NCI-H345 treated with DMSO at 0.1 percent for 48 hours (cell line): Measurements from ENCODE around the gene GSTA1.
"Not testable (repeated sequence)": the region's sequence is repeated elsewhere in the genome, so short reads cannot be mapped to it uniquely, and the experiment has no call there.

Source experiments
- DNase-seq: peaks from one replicate; lab custom pipeline; 2025; ENCODE audit not compliant: unreplicated experiment; lab: John Stamatoyannopoulos, UW

GSTA1 gene

GRCh38 chr6:52809777-52810176 is 6.2 kb upstream of the GSTA1 start:
- DNase-seq, result not testable (repeated sequence)

GRCh38 chr6:52808660-52809059 is 5.0 kb upstream of the GSTA1 start:
- no peak for DNase-seq

- no peak for DNase-seq
Measured at GRCh38 chr6:52802806-52803205, 810 bp downstream of the GSTA1 start.

- no peak for DNase-seq
Measured at GRCh38 chr6:52801188-52801841, 2.3 kb downstream of the GSTA1 start.

- not testable (repeated sequence) for DNase-seq
Measured at GRCh38 chr6:52799272-52799671, 4.3 kb downstream of the GSTA1 start.

- not testable (repeated sequence) for DNase-seq
Measured at GRCh38 chr6:52794366-52794765, 9.2 kb downstream of the GSTA1 start.

- no peak for DNase-seq
Measured at GRCh38 chr6:52790861-52791260, 12.8 kb downstream of the GSTA1 start.

GRCh38 chr6:52789658-52790057 is 14.0 kb downstream of the GSTA1 start:
- DNase-seq, result not testable (repeated sequence)

- no peak for DNase-seq
Measured at GRCh38 chr6:52788478-52788877, 15.1 kb downstream of the GSTA1 start.

- DNase-seq, result no peak
Measured at GRCh38 chr6:52787917-52788316, 15.7 kb downstream of the GSTA1 start.

GRCh38 chr6:52786249-52786956 is 17.2 kb downstream of the GSTA1 start:
- DNase-seq, result no peak

GRCh38 chr6:52782696-52783274 is 20.8 kb downstream of the GSTA1 start:
- DNase-seq, result not testable (repeated sequence)

GRCh38 chr6:52782209-52782608 is 21.4 kb downstream of the GSTA1 start:
- not testable (repeated sequence) for DNase-seq

- DNase-seq, result no peak
Measured at GRCh38 chr6:52779237-52779636, 24.4 kb downstream of the GSTA1 start.

- not testable (repeated sequence) for DNase-seq
Measured at GRCh38 chr6:52776711-52777351, 26.8 kb downstream of the GSTA1 start.

- DNase-seq, result not testable (repeated sequence)
Measured at GRCh38 chr6:52769399-52769798, 34.2 kb downstream of the GSTA1 start.

- DNase-seq, result not testable (repeated sequence)
Measured at GRCh38 chr6:52767658-52768057, 36.0 kb downstream of the GSTA1 start.

- DNase-seq, result not testable (repeated sequence)
Measured at GRCh38 chr6:52763322-52763916, 40.2 kb downstream of the GSTA1 start, which contains the start of gene GSTA2. Gene GSTA2, minus strand, starts transcription at chr6:52763475. Its CDS starts 5,528 bp downstream, at chr6:52757947.

- not testable (repeated sequence) for DNase-seq
Measured at GRCh38 chr6:52761673-52762491, 41.7 kb downstream of the GSTA1 start.

- DNase-seq, result no peak
Measured at GRCh38 chr6:52760105-52760765, 43.4 kb downstream of the GSTA1 start.
